Fibroblast of mammary gland (primary cell): ENCODE results near the gene PLEKHD1.

Source experiments
- DNase-seq: peaks from one replicate; pipeline ENCODE4 v3.0.0-alpha.2; 2010; ENCODE audit warnings: low read depth
- H3K4me3 ChIP-seq: 2 replicates; pipeline ENCODE4 v1.5.1; 2011; ENCODE audit warnings: low read depth, mild to moderate bottlenecking, low read length, moderate library complexity; ENCODE audit not compliant: control insufficient read depth
- CTCF ChIP-seq: conservative IDR thresholded peaks from 2 replicates; pipeline ENCODE4 v1.5.1; 2011; ENCODE audit warnings: low read depth, low read length, inconsistent platforms; ENCODE audit not compliant: control insufficient read depth, insufficient read depth

Gene PLEKHD1

GRCh38 chr14:69536971-69537370 lies 52.4 kb downstream of the PLEKHD1 start:
- no peak for DNase-seq
- H3K4me3 ChIP-seq, result no peak overlapping the region
- TF ChIP-seq CTCF, result no peak

GRCh38 chr14:69537900-69538299 lies 53.4 kb downstream of the PLEKHD1 start:
- TF ChIP-seq CTCF, result no peak

DNA sequence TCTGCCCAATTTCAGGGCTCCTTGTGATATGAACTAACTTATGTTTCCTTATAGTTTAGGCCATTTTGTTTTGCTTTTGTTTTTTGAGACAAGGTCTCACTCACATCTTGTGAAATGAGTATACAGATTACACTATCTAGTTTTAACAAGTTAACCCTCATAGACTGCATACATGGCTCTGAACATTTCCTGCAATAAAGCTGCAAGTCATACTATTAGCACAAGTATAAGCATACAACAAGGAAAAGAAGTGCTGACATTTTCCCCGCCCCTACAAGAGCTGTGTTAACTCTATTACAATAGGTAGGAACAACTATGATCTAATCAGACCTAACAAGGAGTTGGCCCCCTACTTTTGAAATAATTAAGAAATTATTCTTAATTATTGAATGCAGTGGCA lies 54.2 kb downstream of the PLEKHD1 start:
- no peak overlapping the region for H3K4me3 ChIP-seq
- TF ChIP-seq CTCF, result no peak
- DNase-seq, result no peak

More at GRCh38 chr14:69537900-69538299, 53.4 kb downstream of the PLEKHD1 start:
- H3K4me3 ChIP-seq, result no peak overlapping the region
- DNase-seq, result peak; percentile 24

DNA sequence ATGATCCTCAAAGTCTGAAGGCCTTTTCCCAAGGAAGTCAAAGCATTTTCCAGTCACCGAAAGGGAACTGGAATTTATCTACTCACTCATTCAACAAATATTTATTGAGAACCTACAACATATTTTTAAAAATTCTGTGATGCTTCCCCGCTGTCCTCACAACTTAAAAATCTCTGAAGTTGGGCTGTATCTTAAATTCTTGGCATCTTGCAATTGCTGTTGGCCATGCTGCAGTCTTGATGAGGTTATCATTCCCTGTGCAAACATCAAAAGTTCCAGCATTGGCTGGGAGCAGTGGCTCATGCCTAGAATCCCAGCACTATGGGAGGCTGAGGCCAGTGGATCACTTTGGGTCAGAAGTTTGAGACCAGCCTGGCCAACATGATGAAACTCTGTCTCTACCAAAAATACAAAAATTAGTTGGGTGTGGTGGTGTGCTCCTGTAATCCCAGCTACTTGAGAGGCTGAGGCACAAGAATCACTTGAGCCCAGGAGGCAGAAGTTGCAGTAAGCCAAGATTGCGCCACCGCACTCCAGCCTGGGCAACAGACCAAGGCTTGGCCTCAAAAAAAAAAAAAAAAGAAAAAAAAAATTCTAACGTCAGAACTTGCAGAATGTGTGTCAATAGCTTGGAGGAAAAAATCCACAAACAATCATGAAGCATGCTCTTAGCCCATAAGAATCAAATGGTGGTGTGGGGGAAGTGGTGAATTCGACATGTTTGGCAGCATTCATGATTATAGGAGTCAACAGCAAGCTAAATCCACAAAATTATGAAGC lies 55.3 kb downstream of the PLEKHD1 start:
- no peak overlapping the region for H3K4me3 ChIP-seq
- DNase-seq, result peak; percentile 93
- TF ChIP-seq CTCF, result no peak

GRCh38 chr14:69540654-69541335 lies 56.3 kb downstream of the PLEKHD1 start:
- DNase-seq, result no peak
- no peak overlapping the region for H3K4me3 ChIP-seq
- TF ChIP-seq CTCF, result no peak

DNA sequence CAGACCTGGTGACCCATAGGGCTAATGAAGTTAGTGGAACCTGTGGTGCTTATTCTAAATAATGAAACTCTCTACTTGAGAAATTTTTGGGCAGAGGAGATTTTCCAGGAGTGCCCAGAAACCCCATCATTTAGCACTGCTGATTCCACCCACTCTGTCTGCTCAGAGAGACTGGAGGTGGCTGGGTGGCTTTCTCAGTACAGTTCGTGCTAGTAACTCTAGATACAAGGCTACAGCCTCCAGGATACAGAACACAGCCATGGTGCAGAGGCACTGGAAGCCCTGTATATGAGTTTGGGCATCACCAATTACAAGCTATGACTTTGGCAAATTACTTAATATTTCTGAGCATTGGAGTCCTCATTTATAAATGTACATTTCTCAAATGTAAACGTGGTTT lies 57.8 kb downstream of the PLEKHD1 start:
- no peak overlapping the region for H3K4me3 ChIP-seq
- no peak for TF ChIP-seq CTCF
- DNase-seq, result no peak
